ENCODE results near the gene SMAD2.
"Not testable (repeated sequence)": the region's sequence is repeated elsewhere in the genome, so short reads cannot be mapped to it uniquely, and the experiment has no call there.

The SMAD2 gene

GRCh38 chr18:47930199-47930930 is at the start of gene SMAD2:
Gene SMAD2, minus strand, starts transcription at chr18:47930659. Its CDS starts 33,903 bp downstream, at chr18:47896756.
- peak; percentile 76 for DNase-seq

- DNase-seq: no peak
Observed at GRCh38 chr18:47979611-47980200, 49.2 kb upstream of the SMAD2 start.

- DNase-seq: no peak
Observed at GRCh38 chr18:47978603-47979002, 48.1 kb upstream of the SMAD2 start.

GRCh38 chr18:47978141-47978540 is 47.7 kb upstream of the SMAD2 start:
- DNase-seq: no peak

GRCh38 chr18:47975701-47976100 is 45.2 kb upstream of the SMAD2 start:
- DNase-seq: no peak

GRCh38 chr18:47975105-47975504 is 44.6 kb upstream of the SMAD2 start:
- no peak for DNase-seq

GRCh38 chr18:47970664-47971531 is 40.4 kb upstream of the SMAD2 start:
- DNase-seq: no peak

- DNase-seq: no peak
Observed at GRCh38 chr18:47969816-47970215, 39.4 kb upstream of the SMAD2 start.

GRCh38 chr18:47968721-47969120 is 38.3 kb upstream of the SMAD2 start:
- no peak for DNase-seq

- DNase-seq: no peak
Observed at GRCh38 chr18:47968006-47968676, 37.7 kb upstream of the SMAD2 start.

- no peak for DNase-seq
Observed at GRCh38 chr18:47964053-47964452, 33.6 kb upstream of the SMAD2 start.

- not testable (repeated sequence) for DNase-seq
Observed at GRCh38 chr18:47961003-47961402, 30.5 kb upstream of the SMAD2 start.

GRCh38 chr18:47953471-47953931 is 23.0 kb upstream of the SMAD2 start:
- peak; percentile 47 for DNase-seq

GRCh38 chr18:47950511-47950910 is 20.1 kb upstream of the SMAD2 start:
- no peak for DNase-seq

GRCh38 chr18:47949202-47949601 is 18.7 kb upstream of the SMAD2 start:
- DNase-seq: no peak

GRCh38 chr18:47946889-47947288 is 16.4 kb upstream of the SMAD2 start:
- no peak for DNase-seq

GRCh38 chr18:47944972-47945852 is 14.8 kb upstream of the SMAD2 start:
- peak; percentile 25 for DNase-seq

GRCh38 chr18:47936952-47937351 is 6.5 kb upstream of the SMAD2 start:
- DNase-seq: no peak

- DNase-seq: no peak
Observed at GRCh38 chr18:47935321-47936055, 5.0 kb upstream of the SMAD2 start.

GRCh38 chr18:47932603-47933002 is 2.1 kb upstream of the SMAD2 start:
- DNase-seq: peak; percentile 10

GRCh38 chr18:47932190-47932589 is 1.7 kb upstream of the SMAD2 start:
- DNase-seq: no peak
